NCI-H345 (cell line): ENCODE measurements around the gene MAP3K13.
A peak's percentile ranks its signal among the peaks of the same experiment; 100 is the strongest.
"Not testable (repeated sequence)": the region's sequence is repeated elsewhere in the genome, so short reads cannot be mapped to it uniquely, and the experiment has no call there.

Experiments used
- DNase-seq: peaks from one replicate; lab custom pipeline; 2025; lab: John Stamatoyannopoulos, UW

The MAP3K13 gene

DNA sequence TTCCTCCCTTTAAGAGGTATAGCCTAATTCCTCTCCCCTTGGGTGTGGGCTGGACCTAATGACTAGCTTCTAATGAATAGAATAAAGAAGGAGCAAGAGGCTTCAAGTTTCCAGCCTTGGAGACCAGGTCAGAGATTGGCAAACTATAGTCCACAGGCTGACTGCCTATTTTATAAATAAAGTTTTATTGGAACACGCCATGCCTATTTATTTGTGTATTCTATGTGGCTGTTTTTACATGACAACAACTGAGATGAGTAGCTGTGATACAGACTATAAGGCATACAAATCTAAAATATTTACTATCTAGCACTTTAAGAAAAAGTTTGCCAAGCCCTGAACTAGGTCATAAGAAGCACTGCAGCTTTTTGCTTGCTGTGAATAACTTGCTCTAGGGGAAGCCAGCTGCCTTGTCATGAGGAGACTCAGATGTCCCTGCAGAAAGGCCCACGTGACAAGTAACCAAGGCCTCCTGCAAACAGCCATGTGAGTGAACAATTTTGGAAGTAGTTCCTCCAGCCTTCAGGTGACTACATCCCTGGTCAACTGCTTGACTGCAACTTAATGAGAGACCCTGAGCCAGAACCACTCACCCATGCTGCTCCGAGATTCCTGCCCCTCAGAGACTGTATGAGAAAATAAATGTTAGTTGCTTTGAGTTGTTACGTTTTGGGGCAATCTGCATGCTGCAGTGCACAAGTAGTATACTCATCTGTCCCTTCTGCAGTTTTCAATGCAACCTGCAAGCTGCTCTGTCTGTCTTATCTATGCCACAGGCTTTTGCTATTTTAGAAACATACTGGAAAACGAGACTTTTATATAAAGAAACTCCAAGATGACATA is 21.1 kb upstream of the MAP3K13 start:
- DNase-seq: no peak

DNA sequence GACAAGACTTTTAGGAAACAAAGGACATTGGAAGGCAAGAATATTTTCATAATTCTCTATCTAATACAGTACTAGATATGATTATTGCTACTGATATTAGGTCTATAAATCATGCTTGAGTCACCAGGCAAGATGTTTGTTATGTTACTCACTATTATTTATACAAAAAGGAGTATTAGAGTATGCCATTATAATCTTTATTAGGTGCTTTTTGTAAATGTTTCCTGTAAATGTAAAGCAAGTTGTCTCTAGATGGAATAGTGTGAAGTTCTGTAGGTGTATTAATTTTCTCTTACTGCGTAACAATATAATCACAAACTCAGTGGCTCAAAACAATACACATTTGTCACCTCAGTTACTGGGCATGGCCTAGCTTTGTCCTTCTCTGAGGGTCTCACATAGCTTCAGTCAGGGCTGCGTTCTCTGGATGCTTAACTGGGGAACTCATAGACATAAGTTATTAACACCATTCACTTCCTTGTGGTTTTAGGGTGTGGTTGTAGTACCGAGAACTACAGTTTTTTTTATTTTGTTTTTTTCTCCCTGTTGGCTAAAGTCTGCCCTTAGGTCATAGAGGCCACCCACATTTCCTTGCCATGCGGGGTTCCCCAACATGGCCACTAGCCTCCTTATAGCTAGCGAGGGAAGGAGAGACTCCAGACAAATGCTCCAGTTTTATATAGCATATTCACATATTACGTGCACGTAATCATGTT is 20.3 kb upstream of the MAP3K13 start:
- no peak for DNase-seq

DNA sequence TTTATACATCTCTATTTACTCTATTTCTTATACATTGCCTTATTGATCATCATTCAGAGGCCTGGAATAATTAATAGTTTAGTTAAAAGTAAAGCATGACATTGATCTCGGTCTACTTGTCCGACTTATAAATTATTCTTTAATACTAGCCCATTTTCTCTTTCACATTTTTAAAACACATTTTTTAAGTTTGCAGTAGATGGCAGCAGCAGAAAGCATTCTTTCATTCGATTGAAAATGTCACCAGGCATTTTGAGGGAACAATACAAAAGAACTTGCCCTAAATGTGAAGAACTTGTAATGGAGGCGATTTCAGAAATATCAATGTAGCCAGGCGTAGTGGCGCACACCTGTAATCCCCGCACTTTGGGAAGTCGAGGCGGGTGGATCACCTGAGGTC is 15.5 kb upstream of the MAP3K13 start:
- DNase-seq: no peak

DNA sequence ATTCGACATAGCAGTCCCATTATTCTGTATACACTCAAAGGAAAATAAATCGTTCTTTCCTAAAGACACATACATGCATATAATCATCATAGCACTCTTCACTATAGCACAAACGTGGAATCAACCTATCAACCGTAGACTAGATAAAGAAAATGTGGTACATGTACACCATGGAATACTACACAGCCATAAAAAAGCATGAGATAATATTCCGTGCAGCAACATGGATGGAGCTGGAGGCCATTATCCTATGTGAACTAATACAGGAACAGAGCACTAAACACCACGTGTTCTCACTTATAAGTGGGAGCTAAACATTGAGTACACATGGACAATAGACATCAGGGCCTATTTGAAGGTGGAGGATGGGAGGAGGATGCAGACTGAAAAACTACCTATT is 12.1 kb upstream of the MAP3K13 start:
- DNase-seq: no peak

DNA sequence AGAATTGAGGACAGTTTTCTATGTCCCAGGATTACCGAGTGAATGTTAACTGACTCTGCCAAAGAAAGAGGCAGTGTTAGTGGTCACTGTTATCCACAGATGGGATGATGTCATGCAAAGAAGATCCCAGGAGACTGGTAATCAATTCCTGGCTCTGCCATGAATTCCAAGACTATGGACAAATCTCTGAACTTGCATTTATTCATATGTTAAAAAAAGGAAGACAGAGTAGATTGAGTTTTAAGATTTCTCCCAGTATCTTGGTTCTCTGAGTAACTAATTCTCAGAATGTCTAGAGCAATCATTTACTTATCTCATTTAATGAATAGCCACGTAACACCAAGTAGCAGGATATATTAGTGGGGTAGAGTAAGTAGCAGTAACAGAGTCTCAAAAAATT is 11.5 kb upstream of the MAP3K13 start:
- DNase-seq: no peak

DNA sequence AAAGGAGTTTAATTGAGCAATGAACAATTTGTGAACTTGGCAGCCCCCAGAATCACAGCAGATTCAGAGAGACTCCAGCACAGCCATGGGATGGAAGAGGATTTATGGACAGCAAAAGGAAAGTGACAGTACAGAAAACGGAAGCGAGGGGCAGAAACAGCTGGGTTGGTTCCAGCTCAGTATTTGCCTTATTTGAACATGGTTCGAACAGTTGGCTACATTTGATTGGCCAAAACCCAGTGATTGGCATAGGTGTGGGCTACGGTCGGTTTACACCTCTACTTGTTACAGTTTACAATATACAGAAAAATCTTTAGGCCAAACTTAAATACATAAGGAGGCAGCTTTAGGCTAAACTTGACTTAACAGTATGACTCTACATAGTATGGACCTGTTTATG is 9.7 kb upstream of the MAP3K13 start:
- DNase-seq: no peak

DNA sequence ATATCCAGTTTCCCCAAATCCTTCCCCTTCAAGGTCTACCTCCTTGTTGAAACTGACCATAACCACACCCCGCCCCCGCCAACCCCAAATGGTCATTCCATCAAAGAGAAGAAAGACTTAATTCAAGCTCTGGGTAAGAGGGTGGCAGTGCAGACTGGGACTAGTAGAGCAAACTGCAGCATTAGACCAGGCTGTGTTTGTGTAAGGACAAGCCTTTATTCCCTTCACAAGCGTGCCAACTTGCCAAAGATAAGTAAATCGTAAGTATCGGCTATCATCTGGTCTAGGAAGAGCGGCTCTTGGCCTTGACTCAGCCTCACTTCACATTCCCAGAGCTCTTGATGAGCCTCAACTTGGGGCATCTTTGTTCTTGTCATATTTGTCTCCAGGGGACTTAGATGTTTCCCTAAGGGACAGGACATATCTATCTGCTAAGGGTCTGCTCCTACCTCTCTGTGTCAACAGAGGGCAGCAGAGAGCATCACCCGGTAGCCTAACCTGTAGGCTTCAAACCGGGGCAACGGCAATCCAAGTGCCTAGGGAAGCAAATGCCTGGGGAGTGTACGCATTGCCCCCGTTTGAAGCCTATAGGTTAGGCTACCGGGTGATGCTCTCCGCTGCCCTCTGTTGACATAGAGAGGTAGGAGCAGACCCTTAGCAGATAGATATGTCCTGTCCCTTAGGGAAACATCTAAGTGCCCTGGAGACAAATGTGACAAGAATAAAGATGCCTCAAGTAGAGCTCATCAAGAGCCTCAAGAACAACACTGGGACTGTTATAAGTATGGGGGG is 8.9 kb upstream of the MAP3K13 start:
- peak; percentile 52 for DNase-seq

DNA sequence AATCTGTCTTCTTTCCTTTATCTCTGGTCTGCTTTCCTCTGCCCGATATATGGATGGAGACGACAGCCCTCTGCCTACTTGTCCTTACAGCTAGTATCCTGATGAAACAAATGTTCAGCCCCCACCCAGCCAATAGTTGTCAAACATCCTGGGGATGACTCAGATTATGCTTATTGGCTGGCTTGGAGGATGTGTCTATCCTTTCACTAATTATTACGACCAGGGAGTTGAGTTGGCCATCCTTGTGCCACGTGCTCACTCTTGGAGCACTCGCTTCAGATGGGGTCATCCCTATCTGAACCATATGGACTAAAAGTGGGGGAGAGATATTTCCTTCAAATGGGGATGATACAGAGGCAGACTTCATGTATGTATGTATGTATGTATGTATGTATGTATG is 6.4 kb upstream of the MAP3K13 start:
- no peak for DNase-seq

DNA sequence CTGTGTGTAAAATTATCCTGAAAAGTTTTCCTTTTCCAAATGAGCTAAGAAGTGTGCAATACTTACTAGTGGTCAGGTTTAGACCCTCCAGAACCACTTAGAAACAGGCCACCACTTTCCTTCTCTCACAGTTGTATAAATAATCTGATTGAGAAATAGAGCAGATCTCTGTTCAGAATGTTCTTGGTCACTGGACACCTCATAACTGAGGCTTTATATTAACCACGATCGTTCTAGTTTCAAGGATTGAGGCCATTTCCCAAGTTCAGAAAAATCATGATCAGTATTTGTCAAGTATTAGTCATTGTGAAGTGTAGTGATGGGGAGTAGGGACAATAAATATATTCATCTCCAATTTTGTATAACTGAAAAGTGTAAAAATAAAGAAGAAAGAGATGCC is 1.0 kb upstream of the MAP3K13 start:
- no peak for DNase-seq

DNA sequence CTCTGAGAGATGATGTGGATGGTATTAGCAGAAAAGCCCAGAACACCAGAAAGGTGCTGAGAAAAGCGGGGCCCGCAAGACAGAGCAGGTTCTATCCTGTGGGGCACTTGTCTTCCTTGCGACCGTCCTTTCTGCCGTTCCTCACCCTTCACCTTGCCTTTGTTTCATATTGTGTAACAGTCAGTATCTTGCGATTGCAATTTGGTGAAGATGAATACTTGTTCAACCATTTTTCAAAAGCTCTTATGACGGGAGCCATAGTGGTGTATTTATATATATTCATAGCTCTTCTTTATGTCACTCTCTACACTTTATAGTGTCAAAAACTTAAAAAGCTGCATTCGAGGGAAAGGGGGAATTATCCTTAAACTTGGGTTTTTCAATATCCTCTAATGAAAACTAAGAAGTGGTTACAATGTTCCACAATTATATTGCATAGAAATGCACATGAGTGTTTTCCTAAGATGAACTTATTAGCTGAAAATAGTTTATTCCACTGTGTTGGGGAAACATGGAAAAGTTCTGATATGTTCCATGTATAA is 797 bp downstream of the MAP3K13 start:
- DNase-seq: no peak

DNA sequence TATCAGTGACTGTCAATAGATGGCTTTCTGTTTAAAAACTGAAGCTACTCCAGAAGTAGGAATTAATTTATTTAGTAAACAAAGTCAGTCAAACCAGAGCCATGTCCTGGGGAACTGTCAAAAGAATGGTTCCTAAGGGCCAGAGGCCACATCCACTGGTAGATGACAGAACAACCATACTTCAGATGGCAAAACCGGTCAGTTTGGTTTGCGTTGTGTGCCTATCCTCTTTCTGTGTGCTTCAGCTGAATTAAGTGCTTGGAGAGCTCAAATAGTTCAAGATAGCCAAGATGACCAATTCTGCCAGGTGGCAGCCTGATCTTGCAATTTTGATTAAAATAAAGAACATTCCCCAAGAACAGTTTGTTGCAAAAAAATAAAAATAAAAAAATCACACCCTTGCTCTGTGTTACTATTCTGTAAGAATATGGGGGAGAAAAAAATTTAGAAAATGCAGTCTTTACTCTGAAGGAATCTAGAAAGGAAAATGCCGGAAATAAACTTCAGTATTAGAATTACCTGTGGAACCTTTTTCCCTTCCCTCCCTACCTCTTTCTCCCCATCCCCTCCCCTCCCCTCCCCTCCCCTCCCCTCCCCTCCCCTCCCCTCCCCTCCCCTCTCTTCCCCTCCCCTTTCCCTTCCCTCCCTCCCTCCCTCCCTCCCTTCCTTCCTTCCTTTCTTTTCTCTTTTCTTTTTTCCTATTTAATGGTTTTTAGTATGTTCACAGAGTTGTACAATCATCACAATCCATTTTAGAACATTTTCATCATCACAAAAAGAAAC is 2.5 kb downstream of the MAP3K13 start:
- no peak for DNase-seq

DNA sequence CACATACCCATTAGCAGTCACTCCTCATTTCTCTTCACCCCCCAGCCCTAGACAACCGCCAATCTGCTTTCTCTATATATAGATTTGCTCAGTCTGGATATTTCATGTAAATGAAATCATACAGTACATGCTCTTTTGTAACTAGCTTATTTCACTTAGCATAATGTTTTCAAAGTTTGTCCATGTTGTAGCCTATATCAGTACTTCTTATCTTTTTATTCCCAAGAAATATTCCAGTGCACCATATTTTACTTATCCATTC is 3.1 kb downstream of the MAP3K13 start:
- no peak for DNase-seq

DNA sequence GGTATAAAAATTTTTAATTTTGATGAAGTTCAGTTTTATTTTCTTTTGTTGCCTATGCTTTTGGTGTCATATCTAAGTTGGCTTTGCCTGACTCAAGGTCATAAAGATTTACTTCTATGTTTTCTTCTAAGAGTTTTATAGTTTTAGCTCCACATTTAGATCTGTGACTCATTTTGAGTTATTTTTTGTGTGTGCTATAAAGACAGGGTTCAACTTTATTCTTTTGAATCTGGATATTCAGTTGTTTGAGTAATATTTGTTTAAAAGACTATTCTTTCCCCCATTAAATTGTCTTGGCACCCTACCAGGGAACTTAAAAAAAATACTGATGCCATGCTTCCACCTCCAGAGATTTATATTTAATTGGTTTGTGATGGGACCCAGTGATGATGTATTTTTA is 4.0 kb downstream of the MAP3K13 start:
- no peak for DNase-seq

DNA sequence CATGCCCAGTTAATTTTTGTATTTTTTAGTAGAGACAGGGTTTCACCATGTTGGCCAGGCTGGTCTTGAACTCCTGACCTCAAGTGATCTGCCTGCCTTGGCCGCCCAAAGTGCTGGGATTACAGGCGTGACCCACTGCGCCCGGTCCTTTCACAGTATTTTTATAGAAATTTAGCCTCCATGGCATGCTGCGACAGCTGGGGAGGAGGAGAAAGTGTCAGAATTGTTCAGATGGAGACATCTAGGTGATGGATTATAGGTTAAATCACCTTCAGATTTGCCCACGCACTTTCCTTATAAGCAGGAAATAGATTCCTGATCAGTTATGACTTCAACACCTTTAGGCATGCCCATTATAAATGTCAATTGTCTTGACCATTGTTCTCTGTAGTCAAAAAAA is 7.4 kb downstream of the MAP3K13 start:
- not testable (repeated sequence) for DNase-seq

DNA sequence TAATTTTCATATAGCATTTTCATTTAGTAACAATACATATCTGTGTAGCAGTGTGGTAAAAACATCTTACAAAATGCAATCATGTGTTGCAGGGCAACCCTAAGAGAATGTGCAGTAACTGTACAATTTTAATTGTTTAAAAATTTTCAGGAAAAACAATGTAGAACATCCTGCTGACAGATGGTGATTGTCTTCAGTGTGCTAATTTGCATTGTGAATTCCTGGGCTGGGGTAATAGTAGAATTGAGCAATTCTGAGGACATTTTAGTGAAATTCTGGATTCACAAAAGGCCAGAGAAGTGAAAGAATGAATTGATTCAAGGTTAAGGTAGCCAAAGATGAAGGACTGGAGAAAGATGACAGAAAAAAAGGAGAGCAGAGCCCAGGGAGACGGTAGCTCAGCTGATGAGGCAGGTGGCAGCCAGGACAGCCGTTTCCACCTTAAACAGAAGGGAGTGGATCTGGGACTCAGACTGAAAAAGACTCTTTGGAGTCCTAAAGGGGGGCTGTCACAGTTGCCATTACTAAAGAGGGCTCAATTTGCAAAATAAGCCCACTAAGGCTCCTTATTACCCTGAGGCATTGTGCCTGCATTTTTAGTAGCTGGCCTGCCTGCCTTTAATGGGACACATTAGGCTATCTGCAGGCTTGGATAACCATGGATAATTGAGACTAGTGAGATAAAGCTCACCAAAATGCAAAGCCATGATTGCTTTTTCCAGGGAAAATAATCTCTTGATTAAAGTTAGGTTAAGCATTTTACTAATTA is 8.6 kb downstream of the MAP3K13 start:
- DNase-seq: no peak

DNA sequence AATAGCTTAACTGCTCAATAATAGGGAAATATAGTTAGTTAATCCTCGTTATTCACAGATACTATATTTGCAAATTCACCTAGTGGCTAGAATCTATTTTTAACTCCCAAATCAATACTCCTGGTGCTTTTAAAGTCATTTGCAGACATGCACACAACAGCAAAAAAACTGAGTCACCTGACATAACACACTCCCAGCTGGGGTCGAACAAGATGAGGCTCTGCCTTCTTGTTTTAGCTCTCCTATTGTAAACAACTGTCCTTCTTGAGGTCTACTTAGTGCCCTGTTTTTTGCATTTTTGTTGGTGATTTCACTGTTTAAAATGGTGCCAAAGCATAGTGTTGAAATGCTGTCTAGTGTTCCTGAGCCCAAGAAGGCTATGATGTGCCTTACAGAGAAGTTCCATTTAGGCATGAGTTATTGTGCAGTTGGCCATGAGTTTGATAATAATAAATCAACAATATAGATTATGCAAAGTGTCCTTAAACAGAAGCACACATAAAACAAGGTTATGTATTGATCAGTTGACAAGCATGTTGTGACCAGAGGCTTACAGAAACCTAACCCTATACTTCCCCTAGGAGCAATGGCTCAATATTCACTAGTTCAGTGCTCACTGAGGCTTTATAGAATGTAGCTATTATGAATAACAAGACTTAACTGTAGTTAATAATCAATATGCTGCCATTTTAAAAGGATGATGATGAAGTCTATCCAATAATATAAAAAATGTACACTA is 18.6 kb downstream of the MAP3K13 start:
- DNase-seq: no peak

DNA sequence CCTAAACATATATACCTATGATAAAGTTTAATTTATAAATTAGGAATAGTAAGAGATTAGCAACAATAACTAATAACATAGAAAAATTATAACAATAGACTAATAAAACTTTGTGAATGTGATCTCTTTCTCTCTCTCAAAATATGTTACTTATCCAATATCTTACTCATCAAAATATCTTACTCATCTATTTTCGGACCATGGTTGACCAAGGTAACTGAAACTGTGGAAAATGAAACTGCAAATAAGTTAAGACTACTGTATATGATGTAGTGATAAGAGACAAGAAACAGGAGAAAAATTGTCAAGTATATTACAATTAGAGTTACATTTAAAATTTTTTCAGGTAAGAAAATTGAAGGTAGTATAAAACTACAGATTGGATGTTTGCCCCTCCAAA is 19.2 kb downstream of the MAP3K13 start:
- DNase-seq: no peak

DNA sequence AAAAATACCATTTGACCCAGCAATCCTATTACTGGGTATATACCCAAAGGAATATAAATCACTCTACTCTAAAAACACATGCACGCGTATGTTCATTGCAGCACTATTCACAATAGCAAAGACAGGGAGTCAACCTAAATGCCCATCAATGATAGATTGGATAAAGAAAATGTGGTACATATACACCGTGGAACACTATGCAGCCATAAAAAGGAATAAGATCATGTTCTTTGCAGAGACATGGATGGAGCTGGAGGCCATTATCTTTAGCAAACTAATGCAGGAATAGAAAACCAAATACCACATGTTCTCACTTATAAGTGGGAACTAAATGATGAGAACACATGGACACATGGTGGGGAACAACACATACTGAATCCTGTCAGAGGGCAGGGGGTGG is 23.6 kb downstream of the MAP3K13 start:
- not testable (repeated sequence) for DNase-seq

DNA sequence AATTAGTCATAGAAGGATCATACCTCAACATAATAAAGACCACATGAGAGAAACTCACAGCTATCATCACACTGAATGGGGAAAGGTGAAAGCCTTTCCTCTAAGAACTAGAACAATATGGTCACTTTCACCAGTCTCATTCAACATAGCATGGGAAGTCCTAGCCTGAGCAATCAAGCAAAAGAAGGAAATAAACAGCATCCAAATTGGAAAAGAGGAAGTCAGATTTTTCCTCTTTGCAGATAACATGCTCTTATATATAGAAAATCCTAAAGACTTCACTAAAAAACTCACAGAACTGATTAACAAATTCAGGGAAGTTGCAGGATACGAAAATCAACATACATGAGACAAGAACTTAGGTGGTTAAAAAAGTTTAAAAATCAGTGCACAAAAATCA is 24.7 kb downstream of the MAP3K13 start:
- DNase-seq: no peak

DNA sequence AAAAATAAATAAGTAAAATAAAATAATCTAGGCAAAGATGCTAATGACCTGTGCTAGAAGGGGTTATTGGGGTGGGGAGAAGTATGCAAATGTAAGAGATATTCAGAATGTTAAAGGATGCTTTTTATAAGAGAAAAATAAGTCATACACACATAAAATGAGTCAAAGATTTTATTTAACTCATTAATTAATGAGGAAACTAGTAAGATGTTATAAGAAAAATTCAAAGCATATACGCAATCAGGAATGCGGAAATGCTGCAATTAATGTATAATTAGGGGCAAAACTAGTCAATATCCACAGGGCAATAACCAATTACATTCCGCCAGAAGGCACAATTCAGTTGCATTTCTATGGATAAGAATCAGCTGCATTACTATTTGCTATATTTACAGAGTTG is 30.1 kb downstream of the MAP3K13 start:
- DNase-seq: no peak

DNA sequence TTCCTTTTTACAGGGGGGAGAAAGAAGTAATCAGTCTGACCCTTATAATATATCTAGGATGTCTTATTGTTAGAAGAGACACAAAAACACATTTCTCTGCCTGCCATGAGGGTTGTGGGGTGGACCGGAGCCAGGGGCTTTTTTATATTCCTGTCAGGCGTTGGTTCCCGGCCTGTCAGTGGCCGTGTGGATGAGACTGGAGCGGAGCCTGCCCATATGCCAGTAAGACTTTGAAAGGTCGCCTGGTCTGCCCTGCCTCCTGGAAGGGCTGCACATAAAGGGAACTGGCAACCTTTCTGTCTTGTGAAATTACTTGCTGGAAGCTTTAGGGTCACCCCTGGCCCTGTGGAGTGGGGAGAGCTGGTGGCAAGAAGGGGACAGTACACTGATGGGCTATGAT is 34.7 kb downstream of the MAP3K13 start:
- DNase-seq: no peak
